ENCODE data around the gene FRMD4A.

The FRMD4A gene

GRCh38 chr10:13894412-13895093, 436.2 kb downstream of the FRMD4A start:
- DNase-seq: no peak

GRCh38 chr10:13893926-13894325, 436.8 kb downstream of the FRMD4A start:
- DNase-seq: no peak

- no peak for DNase-seq
Observed at GRCh38 chr10:13892871-13893270, 437.9 kb downstream of the FRMD4A start.

- no peak for DNase-seq
Observed at GRCh38 chr10:13892001-13892491, 438.7 kb downstream of the FRMD4A start.

- no peak for DNase-seq
Observed at GRCh38 chr10:13891128-13892000, 439.4 kb downstream of the FRMD4A start.

GRCh38 chr10:13890233-13891127, 440.2 kb downstream of the FRMD4A start:
- DNase-seq: no peak

GRCh38 chr10:13887761-13888160, 443.0 kb downstream of the FRMD4A start:
- DNase-seq: no peak

- no peak for DNase-seq
Observed at GRCh38 chr10:13885238-13885990, 445.3 kb downstream of the FRMD4A start.

GRCh38 chr10:13883636-13884444, 446.9 kb downstream of the FRMD4A start:
- no peak for DNase-seq

- peak; percentile 6 to 61 for DNase-seq
Observed at GRCh38 chr10:13882119-13882711, 448.5 kb downstream of the FRMD4A start.

GRCh38 chr10:13880760-13881159, 450.0 kb downstream of the FRMD4A start:
- no peak for DNase-seq

- DNase-seq: no peak
Observed at GRCh38 chr10:13877154-13877909, 453.4 kb downstream of the FRMD4A start.

GRCh38 chr10:13873196-13873595, 457.5 kb downstream of the FRMD4A start:
- DNase-seq: no peak

GRCh38 chr10:13872411-13872810, 458.3 kb downstream of the FRMD4A start:
- no peak for DNase-seq

GRCh38 chr10:13871776-13872175, 458.9 kb downstream of the FRMD4A start:
- no peak for DNase-seq

GRCh38 chr10:13871011-13871410, 459.7 kb downstream of the FRMD4A start:
- DNase-seq: no peak

GRCh38 chr10:13869295-13869664, 461.4 kb downstream of the FRMD4A start:
- DNase-seq: no peak

GRCh38 chr10:13868528-13869294, 462.0 kb downstream of the FRMD4A start:
- no peak for DNase-seq

GRCh38 chr10:13867822-13868221, 462.9 kb downstream of the FRMD4A start:
- DNase-seq: no peak
